Right lobe of liver (tissue), 6 donors: ENCODE results near the gene PCDHA9. TPM values are rescaled to one million over a fixed set of nuclear protein-coding genes. Genes with fewer than 3 reads are reported as not detected.
A peak's percentile ranks its signal among the peaks of the same experiment; 100 is the strongest.
"Not testable (repeated sequence)": the region's sequence is repeated elsewhere in the genome, so short reads cannot be mapped to it uniquely, and the experiment has no call there.

ENCODE experiments used
- ATAC-seq, 4 donors: fragments of 200-7000 bp; cut with Tn5 transposase; one replicate each; pipeline ENCODE4 v1.9.1; 2020; ENCODE audit warnings: mild to moderate bottlenecking in 4 of 4, moderate library complexity in 4 of 4
- DNase-seq, 3 donors: peaks; one replicate each; pipeline ENCODE4 v3.0.0-alpha.2; 2020
- H3K27ac ChIP-seq, 3 donors: fragments of 200-600 bp; one replicate each; pipeline ENCODE4 v1.8.0; 2022
- H3K27me3 ChIP-seq, 2 donors: fragments of 200-600 bp; one replicate each; pipeline ENCODE4 v1.8.0; 2022
- H3K36me3 ChIP-seq, 4 donors: fragments of 200-600 bp; sonication (generic) in 1 of 4; one replicate each; pipeline versions ENCODE4 v1.5.1 to v1.8.0; 2017 to 2022; ENCODE audit warnings: control low read depth in 1 of 4
- H3K4me1 ChIP-seq, 4 donors: fragments of 200-600 bp; sonication (generic) in 1 of 4; one replicate each; pipeline versions ENCODE4 v1.5.1 to v1.8.0; 2017 to 2022; ENCODE audit warnings: control low read depth in 1 of 4
- H3K4me3 ChIP-seq, 3 donors: fragments of 200-600 bp; one replicate each; pipeline ENCODE4 v1.8.0; 2022
- H3K9me3 ChIP-seq, 4 donors: fragments of 200-600 bp; sonication (generic) in 1 of 4; one replicate each; pipeline versions ENCODE4 v1.5.1 to v1.8.0; 2017 to 2022; ENCODE audit warnings: control low read depth in 1 of 4
- POLR2A ChIP-seq: fragments of 450-650 bp; IDR thresholded peaks from one replicate; pipeline ENCODE4 v1.6.1; 2017; ENCODE audit warnings: antibody characterized with exemption, mild to moderate bottlenecking
- WGBS: methylation state at CpG from one replicate; pipeline ENCODE4 v1.1.6; 2018; ENCODE audit warnings: low coverage, low lambda C conversion rate; ENCODE audit not compliant: insufficient coverage; ENCODE audit errors: missing lambda C conversion rate; 5-methylcytosine and 5-hydroxymethylcytosine counted together
- intact Hi-C, 2 donors: fragments of 100-400 bp; cut with DNase I; formaldehyde crosslinking; loops; one replicate each; pipeline versions ENCODE4 v1.11.2 to v1.14.1; 2022
- total RNA-seq, 6 experiments: library from RNA; depleted of rRNA in 2 of 6; stranded (reverse); fragments of >200 nt in 2 of 6; fragmentation: NEBNext Ultra II Directional in 3 of 6; extraction: Animal tissue kit (Norgen Biotek cat#: 25700) in 3 of 6; gene quantifications; one replicate each; pipeline versions ENCODE4 v1.1.0 to v1.2.4, GENCODE V29; 2016 to 2023
- TF ChIP-seq, protein P1 (sequence below), 4 donors: fragments of 200-600 bp in 3 of 4; fragments of 450-650 bp in 1 of 4; IDR thresholded peaks; one replicate each; pipeline versions ENCODE4 v1.5.1 to v1.8.0; 2016 to 2022; ENCODE audit warnings: antibody characterized with exemption in 4 of 4, mild to moderate bottlenecking in 2 of 4
- donor health status: DM: no; HTN: yes; CAD: no.
- donor health status: DM: no; HTN: no; CAD: no.
- donor health status: DM: no; HTN: no; CAD: no.
- donor health status: DM: no; HTN: yes; CAD: no.
- donor health status: DM: no; HTN: yes; CAD: no.

The PCDHA9 gene
- total RNA-seq, 6 experiments from 2014 or later: not detected

DNA sequence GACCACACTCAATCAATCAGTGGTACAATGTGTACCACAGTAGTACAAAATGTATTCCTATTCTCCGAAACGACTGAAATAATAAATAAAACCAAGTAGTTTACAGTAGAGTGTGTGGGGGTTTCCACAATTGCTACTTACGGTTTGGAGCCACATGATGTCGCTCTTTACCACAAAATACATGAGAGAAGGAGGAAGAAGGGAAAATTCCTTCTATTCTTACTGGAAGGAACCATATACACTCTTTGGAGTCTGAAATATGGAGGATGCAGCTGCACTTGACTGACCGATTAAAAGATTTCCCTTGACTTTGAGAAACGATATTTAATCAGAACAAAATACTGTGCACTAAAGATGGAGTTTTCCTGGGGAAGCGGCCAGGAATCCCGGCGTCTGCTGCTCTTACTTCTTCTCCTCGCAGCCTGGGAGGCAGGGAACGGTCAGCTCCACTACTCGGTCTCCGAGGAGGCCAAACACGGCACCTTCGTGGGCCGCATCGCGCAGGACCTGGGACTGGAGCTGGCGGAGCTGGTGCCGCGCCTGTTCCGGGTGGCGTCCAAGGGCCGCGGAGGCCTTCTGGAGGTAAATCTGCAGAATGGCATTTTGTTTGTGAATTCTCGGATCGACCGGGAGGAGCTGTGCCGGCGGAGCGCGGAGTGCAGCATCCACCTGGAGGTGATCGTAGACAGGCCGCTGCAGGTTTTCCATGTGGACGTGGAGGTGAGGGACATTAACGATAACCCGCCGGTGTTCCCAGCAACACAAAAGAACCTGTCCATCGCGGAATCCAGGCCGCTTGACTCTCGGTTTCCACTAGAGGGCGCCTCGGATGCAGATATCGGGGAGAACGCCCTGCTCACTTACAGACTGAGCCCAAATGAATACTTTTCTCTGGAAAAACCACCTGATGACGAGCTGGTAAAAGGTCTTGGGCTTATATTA, 41.1 kb upstream of the PCDHA9 start, which contains the start of gene PCDHA4:
Gene PCDHA4, plus strand, starts transcription at position 235 of the 942 bp plus-strand sequence.
- Histone ChIP-seq H3K4me1 (no peaks in the 10 kb centered on the region), H3K27me3 (no peaks in the 10 kb centered on the region), H3K27ac (no peak within 1 kb of the TSS), H3K9me3 (peaks cover 0 to 10% (median 0%) of the 10 kb centered on the region in 4 donors), H3K36me3 (no peaks in the 10 kb centered on the region), H3K4me3 (no peak within 1 kb of the TSS)
- no peak for TF ChIP-seq POLR2A
- TF ChIP-seq, protein P1, sequence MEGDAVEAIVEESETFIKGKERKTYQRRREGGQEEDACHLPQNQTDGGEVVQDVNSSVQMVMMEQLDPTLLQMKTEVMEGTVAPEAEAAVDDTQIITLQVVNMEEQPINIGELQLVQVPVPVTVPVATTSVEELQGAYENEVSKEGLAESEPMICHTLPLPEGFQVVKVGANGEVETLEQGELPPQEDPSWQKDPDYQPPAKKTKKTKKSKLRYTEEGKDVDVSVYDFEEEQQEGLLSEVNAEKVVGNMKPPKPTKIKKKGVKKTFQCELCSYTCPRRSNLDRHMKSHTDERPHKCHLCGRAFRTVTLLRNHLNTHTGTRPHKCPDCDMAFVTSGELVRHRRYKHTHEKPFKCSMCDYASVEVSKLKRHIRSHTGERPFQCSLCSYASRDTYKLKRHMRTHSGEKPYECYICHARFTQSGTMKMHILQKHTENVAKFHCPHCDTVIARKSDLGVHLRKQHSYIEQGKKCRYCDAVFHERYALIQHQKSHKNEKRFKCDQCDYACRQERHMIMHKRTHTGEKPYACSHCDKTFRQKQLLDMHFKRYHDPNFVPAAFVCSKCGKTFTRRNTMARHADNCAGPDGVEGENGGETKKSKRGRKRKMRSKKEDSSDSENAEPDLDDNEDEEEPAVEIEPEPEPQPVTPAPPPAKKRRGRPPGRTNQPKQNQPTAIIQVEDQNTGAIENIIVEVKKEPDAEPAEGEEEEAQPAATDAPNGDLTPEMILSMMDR (IDR thresholded peaks at IDR 0.05): peak in 2 of 4 donors; percentile 7 to 15
- DNase-seq (no peak), ATAC-seq (no peak)
- WGBS: 16% methylated on average over 8 of the region's 47 CpGs
- intact Hi-C loops: no loop called here

DNA sequence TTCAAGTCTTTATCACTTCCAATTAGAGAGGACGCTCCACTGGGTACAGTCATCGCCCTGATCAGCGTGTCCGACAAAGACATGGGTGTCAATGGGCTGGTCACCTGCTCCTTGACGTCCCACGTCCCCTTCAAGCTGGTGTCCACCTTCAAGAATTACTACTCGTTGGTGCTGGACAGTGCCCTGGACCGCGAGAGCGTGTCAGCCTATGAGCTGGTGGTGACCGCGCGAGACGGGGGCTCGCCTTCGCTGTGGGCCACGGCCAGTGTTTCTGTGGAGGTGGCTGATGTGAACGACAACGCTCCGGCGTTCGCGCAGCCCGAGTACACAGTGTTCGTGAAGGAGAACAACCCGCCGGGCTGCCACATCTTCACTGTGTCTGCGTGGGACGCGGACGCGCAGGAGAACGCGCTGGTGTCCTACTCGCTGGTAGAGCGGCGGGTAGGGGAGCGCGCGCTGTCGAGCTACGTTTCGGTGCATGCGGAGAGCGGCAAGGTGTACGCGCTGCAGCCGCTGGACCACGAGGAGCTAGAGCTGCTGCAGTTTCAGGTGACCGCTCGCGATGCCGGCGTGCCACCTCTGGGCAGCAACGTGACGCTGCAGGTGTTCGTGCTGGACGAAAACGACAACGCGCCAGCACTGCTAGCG, 39.8 kb upstream of the PCDHA9 start:
- H3K9me3 ChIP-seq: peaks cover 0 to 10% (median 0%) of the 10 kb centered on the region in 4 donors

DNA sequence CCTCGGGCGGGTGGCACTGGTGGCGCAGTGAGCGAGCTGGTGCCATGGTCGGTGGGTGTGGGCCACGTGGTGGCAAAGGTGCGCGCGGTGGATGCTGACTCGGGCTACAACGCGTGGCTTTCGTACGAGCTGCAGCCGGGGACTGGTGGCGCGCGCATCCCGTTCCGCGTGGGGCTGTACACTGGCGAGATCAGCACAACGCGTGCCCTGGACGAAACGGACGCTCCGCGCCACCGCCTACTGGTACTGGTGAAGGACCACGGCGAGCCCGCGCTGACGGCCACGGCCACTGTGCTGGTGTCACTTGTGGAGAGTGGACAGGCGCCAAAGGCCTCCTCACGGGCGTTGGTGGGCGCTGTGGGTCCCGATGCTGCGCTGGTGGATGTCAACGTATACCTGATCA, 39.3 kb upstream of the PCDHA9 start:
- Histone ChIP-seq H3K4me3 (no peak overlapping the region), H3K27me3 (no peaks in the 10 kb centered on the region), H3K4me1 (no peaks in the 10 kb centered on the region), H3K27ac (no peak overlapping the region), H3K9me3 (peaks cover 0 to 10% (median 0%) of the 10 kb centered on the region in 4 donors), H3K36me3 (no peaks in the 10 kb centered on the region)
- no peak for ATAC-seq
- WGBS: 20% methylated on average over 1 of the region's 43 CpGs
- DNase-seq: peak in 1 of 3 donors; percentile 53
- TF ChIP-seq, protein P1 (IDR thresholded peaks at IDR 0.05): no peak
- no peak for TF ChIP-seq POLR2A
- intact Hi-C loops: no loop called here

More for the DNA sequence above, 39.8 kb upstream of the PCDHA9 start:
- H3K36me3 ChIP-seq, ATAC-seq, H3K27me3 ChIP-seq, H3K4me3 ChIP-seq, intact Hi-C loops, H3K27ac ChIP-seq, H3K4me1 ChIP-seq, DNase-seq: not testable (repeated sequence)
- 57% methylated on average over 32 of the region's 62 CpGs for WGBS

DNA sequence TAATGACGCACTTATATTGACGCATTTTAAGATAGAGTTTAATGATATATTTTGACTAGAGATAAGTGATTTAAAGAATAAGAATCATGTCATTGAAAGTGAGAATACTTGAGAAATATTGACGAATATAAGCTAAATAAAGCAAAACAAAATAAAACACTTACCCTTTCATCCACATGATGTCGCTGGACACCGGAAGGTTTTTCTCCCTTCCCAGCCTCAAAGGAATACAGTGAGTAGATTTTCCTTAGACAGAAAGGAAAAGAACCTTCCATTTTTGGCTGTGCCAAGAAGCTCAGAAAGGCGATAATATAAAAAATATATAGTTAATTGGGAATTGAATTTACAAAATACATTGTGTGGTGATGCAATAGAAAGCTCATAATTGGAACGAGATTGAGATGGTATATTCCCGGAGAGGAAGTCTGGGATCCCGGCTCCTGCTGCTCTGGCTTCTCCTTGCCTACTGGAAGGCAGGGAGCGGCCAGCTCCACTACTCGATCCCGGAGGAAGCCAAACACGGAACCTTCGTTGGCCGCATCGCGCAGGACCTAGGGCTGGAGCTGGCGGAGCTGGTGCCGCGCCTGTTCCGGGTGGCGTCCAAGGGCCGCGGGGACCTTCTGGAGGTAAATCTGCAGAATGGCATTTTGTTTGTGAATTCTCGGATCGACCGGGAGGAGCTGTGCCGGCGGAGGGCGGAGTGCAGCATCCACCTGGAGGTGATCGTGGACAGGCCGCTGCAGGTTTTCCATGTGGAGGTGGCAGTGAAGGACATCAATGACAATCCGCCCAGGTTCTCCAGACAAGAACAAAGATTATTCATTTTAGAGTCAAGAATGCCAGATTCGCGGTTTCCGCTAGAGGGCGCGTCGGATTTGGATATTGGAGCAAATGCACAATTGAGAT, 26.6 kb upstream of the PCDHA9 start, which contains the start of gene PCDHA5:
Gene PCDHA5, plus strand, starts transcription at position 239 of the 906 bp plus-strand sequence.
- Histone ChIP-seq H3K9me3 (no peaks in the 10 kb centered on the region), H3K4me3 (no peak within 1 kb of the TSS), H3K27me3 (peaks cover 0 to 8% of the 10 kb centered on the region in 2 donors), H3K36me3 (no peaks in the 10 kb centered on the region), H3K27ac (no peak within 1 kb of the TSS), H3K4me1 (no peaks in the 10 kb centered on the region)
- WGBS: 23% methylated on average over 23 of the region's 39 CpGs
- no peak for ATAC-seq
- TF ChIP-seq POLR2A: no peak
- TF ChIP-seq, protein P1 (IDR thresholded peaks at IDR 0.05): peak; percentile 13 to 34 (median 27)
- intact Hi-C loops: no loop called here
- no peak for DNase-seq
